Peyer's patch (tissue), 4 donors: ENCODE data around the gene CD300LB. TPM values are rescaled to one million over a fixed set of nuclear protein-coding genes. Genes with fewer than 3 reads are reported as not detected.

Experiments
- DNase-seq, 3 donors: peaks; one replicate each; pipeline ENCODE4 v3.0.0-alpha.2; 2017 to 2019
- H3K27ac ChIP-seq, 4 donors: fragments of 200-600 bp; sonication (generic); one replicate each; pipeline ENCODE4 v1.5.1; 2016 to 2019
- H3K27me3 ChIP-seq, 2 donors: fragments of 200-600 bp; sonication (generic); one replicate each; pipeline ENCODE4 v1.5.1; 2019
- H3K36me3 ChIP-seq, 3 donors: fragments of 200-600 bp; sonication (generic); one replicate each; pipeline ENCODE4 v1.5.1; 2016 to 2019
- H3K4me1 ChIP-seq, 4 donors: fragments of 200-600 bp; sonication (generic); one replicate each; pipeline ENCODE4 v1.5.1; 2016 to 2019
- H3K4me3 ChIP-seq, 4 donors: fragments of 200-600 bp; sonication (generic); 1 replicate in 3 of 4; 2 replicates in 1 of 4; pipeline ENCODE4 v1.5.1; 2016 to 2019; ENCODE audit warnings: mild to moderate bottlenecking in 1 of 4
- H3K9me3 ChIP-seq, 4 donors: fragments of 200-600 bp; sonication (generic); one replicate each; pipeline ENCODE4 v1.5.1; 2016 to 2019; ENCODE audit warnings: mild to moderate bottlenecking in 1 of 4
- CTCF ChIP-seq, 6 experiments: fragments of 450-650 bp in 4 of 6; fragments of 200-600 bp in 2 of 6; sonication (generic) in 1 of 6; IDR thresholded peaks; one replicate each; pipeline ENCODE4 v1.5.1; 2017 to 2019; ENCODE audit warnings: antibody characterized with exemption in 6 of 6, mild to moderate bottlenecking in 3 of 6, moderate library complexity in 1 of 6
- POLR2A ChIP-seq, 2 donors: fragments of 450-650 bp; IDR thresholded peaks; one replicate each; pipeline ENCODE4 v1.5.1; 2017; ENCODE audit warnings: antibody characterized with exemption in 2 of 2, mild to moderate bottlenecking in 2 of 2, moderate library complexity in 2 of 2
- total RNA-seq, 4 donors: library from RNA; depleted of rRNA; stranded (reverse); fragments of >200 nt; gene quantifications; one replicate each; pipeline ENCODE4 v1.1.0, GENCODE V29; 2016

The CD300LB gene
- total RNA-seq, 4 donors from 2014 or later = not detected

- Histone ChIP-seq H3K27me3 (no peaks in the 10 kb centered on the region), H3K9me3 (no peaks in the 10 kb centered on the region), H3K4me3 (no peak overlapping the region), H3K27ac (no peak overlapping the region), H3K4me1 (no peaks in the 10 kb centered on the region), H3K36me3 (no peaks in the 10 kb centered on the region)
- no peak for DNase-seq
- TF ChIP-seq POLR2A (IDR thresholded peaks at IDR 0.05) = no peak
- no peak for TF ChIP-seq CTCF (IDR thresholded peaks at IDR 0.05)
These were observed 40.5 kb upstream of the CD300LB start for GRCh38 chr17:74571621-74572270.

GRCh38 chr17:74569020-74570003 lies 38.0 kb upstream of the CD300LB start:
- Histone ChIP-seq H3K9me3 (no peaks in the 10 kb centered on the region), H3K27me3 (no peaks in the 10 kb centered on the region), H3K4me3 (no peak overlapping the region), H3K4me1 (no peaks in the 10 kb centered on the region), H3K36me3 (no peaks in the 10 kb centered on the region), H3K27ac (no peak overlapping the region)
- DNase-seq = no peak
- no peak for TF ChIP-seq CTCF (IDR thresholded peaks at IDR 0.05)
- no peak for TF ChIP-seq POLR2A (IDR thresholded peaks at IDR 0.05)

GRCh38 chr17:74568106-74568873 lies 37.0 kb upstream of the CD300LB start:
- Histone ChIP-seq H3K36me3 (no peaks in the 10 kb centered on the region), H3K4me1 (no peaks in the 10 kb centered on the region), H3K9me3 (no peaks in the 10 kb centered on the region), H3K27me3 (no peaks in the 10 kb centered on the region), H3K27ac (no peak overlapping the region), H3K4me3 (no peak overlapping the region)
- TF ChIP-seq POLR2A (IDR thresholded peaks at IDR 0.05) (no peak), CTCF (IDR thresholded peaks at IDR 0.05) (no peak)
- no peak for DNase-seq

GRCh38 chr17:74567397-74567796 lies 36.1 kb upstream of the CD300LB start, which contains the start of gene CD300H:
Gene CD300H, minus strand, starts transcription at chr17:74567509.
- no peaks in the 10 kb centered on the region for H3K9me3 ChIP-seq
- TF ChIP-seq POLR2A (IDR thresholded peaks at IDR 0.05) = no peak
- no peak for TF ChIP-seq CTCF (IDR thresholded peaks at IDR 0.05)
- H3K27me3 ChIP-seq = no peaks in the 10 kb centered on the region
- no peak for DNase-seq
- H3K36me3 ChIP-seq = no peaks in the 10 kb centered on the region
- H3K4me1 ChIP-seq = no peaks in the 10 kb centered on the region
- no peak within 1 kb of the TSS for H3K27ac ChIP-seq
- H3K4me3 ChIP-seq = no peak within 1 kb of the TSS

- peak in 5 of 6 experiments; percentile 2 to 44 (median 38) for TF ChIP-seq CTCF (IDR thresholded peaks at IDR 0.05)
- no peak for TF ChIP-seq POLR2A (IDR thresholded peaks at IDR 0.05)
- H3K9me3 ChIP-seq = no peaks in the 10 kb centered on the region
- H3K27me3 ChIP-seq = no peaks in the 10 kb centered on the region
- DNase-seq = peak; percentile 22 to 62 (median 57)
- H3K27ac ChIP-seq = no peak overlapping the region
- H3K4me1 ChIP-seq = no peaks in the 10 kb centered on the region
- H3K4me3 ChIP-seq = no peak overlapping the region
- no peaks in the 10 kb centered on the region for H3K36me3 ChIP-seq
These were observed 35.0 kb upstream of the CD300LB start for GRCh38 chr17:74566132-74566753.
